IMR-90 (cell line): ENCODE results near the gene MAEL. TPM values are rescaled to one million over a fixed set of nuclear protein-coding genes. Genes with fewer than 3 reads are reported as not detected.
A peak's percentile ranks its signal among the peaks of the same experiment; 100 is the strongest.

Experiments used
- ATAC-seq: fragments of 200-7000 bp; cut with Tn5 transposase; 2 replicates; pipeline ENCODE4 v1.9.1; 2020; ENCODE audit warnings: low read depth, mild to moderate bottlenecking, moderate library complexity
- BruUV-seq: library from RNA; stranded (reverse); fragments of 400-500 nt; replicated peaks from 2 replicates; lab custom pipeline; 2021; lab: Mats Ljungman, UMichigan
- CTCF ChIA-PET: fragments of 300-600 bp; formaldehyde crosslinking; extraction: SDS; loops from one replicate; lab custom pipeline; 2021; ENCODE audit warnings: antibody characterized with exemption; lab: Yijun Ruan, JAX
- POLR2A ChIA-PET: fragments of 300-600 bp; sonication (Branson Sonifier 250); formaldehyde crosslinking; loops from one replicate; lab custom pipeline; 2022; ENCODE audit warnings: antibody characterized with exemption; ENCODE audit not compliant: unreplicated experiment; lab: Charles Lee
- DNase-seq: peaks from one replicate; pipeline ENCODE4 v3.0.0; 2013
- H2AFZ ChIP-seq: replicated peaks from 2 replicates; pipeline ENCODE3; 2013; ENCODE audit warnings: low read length, mild to moderate bottlenecking; ENCODE audit not compliant: poor library complexity
- H2AK5ac ChIP-seq: 2 replicates; pipeline ENCODE4 v1.6.1; 2013; ENCODE audit warnings: low read depth, low read length, inconsistent platforms
- H2AK9ac ChIP-seq: replicated peaks from 2 replicates; pipeline ENCODE3; 2013; ENCODE audit warnings: mild to moderate bottlenecking, low read depth, low read length, moderate library complexity; ENCODE audit not compliant: poor library complexity
- H2BK120ac ChIP-seq: 2 replicates; pipeline ENCODE4 v1.6.1; 2013; ENCODE audit warnings: low read depth, low read length, inconsistent platforms
- H2BK15ac ChIP-seq: 3 replicates; pipeline ENCODE4 v1.6.1; 2013; ENCODE audit warnings: low read depth, low read length, inconsistent platforms
- H2BK20ac ChIP-seq: 2 replicates; pipeline ENCODE4 v1.6.1; 2013; ENCODE audit warnings: low read depth, mild to moderate bottlenecking, inconsistent platforms, low read length, moderate library complexity
- H2BK5ac ChIP-seq: 2 replicates; pipeline ENCODE4 v1.6.1; 2013; ENCODE audit warnings: mild to moderate bottlenecking, low read depth, low read length, inconsistent platforms; ENCODE audit not compliant: poor library complexity, severe bottlenecking
- H3K14ac ChIP-seq: replicated peaks from 2 replicates; pipeline ENCODE4 v1.6.1; 2013; ENCODE audit warnings: low read depth, low read length, inconsistent platforms
- H3K18ac ChIP-seq: 2 replicates; pipeline ENCODE4 v1.6.1; 2013; ENCODE audit warnings: low read depth, low read length, control low read depth
- H3K23ac ChIP-seq: 2 replicates; pipeline ENCODE4 v1.6.1; 2013; ENCODE audit warnings: low read depth, low read length, inconsistent platforms
- H3K27ac ChIP-seq: 2 replicates; pipeline ENCODE4 v1.5.1; 2013; ENCODE audit warnings: mild to moderate bottlenecking, control low read depth, low read length; ENCODE audit not compliant: insufficient read depth
- H3K27me3 ChIP-seq: 2 replicates; pipeline ENCODE4 v1.6.1; 2013; ENCODE audit warnings: low read length; ENCODE audit not compliant: control insufficient read depth, insufficient read depth
- H3K36me3 ChIP-seq: 2 replicates; pipeline ENCODE4 v1.6.1; 2013; ENCODE audit warnings: low read length, mixed read lengths; ENCODE audit not compliant: control insufficient read depth, insufficient read depth
- H3K4ac ChIP-seq: 2 replicates; pipeline ENCODE4 v1.6.1; 2013; ENCODE audit warnings: low read depth, low read length, inconsistent platforms
- H3K4me1 ChIP-seq: 2 replicates; pipeline ENCODE4 v1.6.1; 2013; ENCODE audit warnings: low read length, mixed read lengths; ENCODE audit not compliant: control insufficient read depth, insufficient read depth
- H3K4me2 ChIP-seq: 2 replicates; pipeline ENCODE4 v1.6.1; 2013; ENCODE audit warnings: low read depth, mild to moderate bottlenecking, control low read depth, low read length, moderate library complexity
- H3K4me3 ChIP-seq: 2 replicates; pipeline ENCODE4 v1.5.1; 2013; ENCODE audit warnings: low read depth, mild to moderate bottlenecking, control low read depth, low read length, moderate library complexity; ENCODE audit not compliant: insufficient read depth
- H3K56ac ChIP-seq: 2 replicates; pipeline ENCODE4 v1.6.1; 2013; ENCODE audit warnings: low read length, inconsistent platforms; ENCODE audit not compliant: insufficient read depth; ENCODE audit errors: extremely low read depth
- H3K79me1 ChIP-seq, 2 experiments: 2 replicates each; pipeline ENCODE4 v1.6.1; 2013; ENCODE audit warnings: low read length in 2 of 2, inconsistent platforms in 1 of 2, low read depth in 1 of 2
- H3K9ac ChIP-seq: 2 replicates; pipeline ENCODE4 v1.6.1; 2013; ENCODE audit warnings: low read depth, low read length, control low read depth
- H3K9me1 ChIP-seq: 2 replicates; pipeline ENCODE4 v1.6.1; 2013; ENCODE audit warnings: low read length, inconsistent platforms; ENCODE audit not compliant: insufficient read depth
- H3K9me3 ChIP-seq: 2 replicates; pipeline ENCODE4 v1.6.1; 2013; ENCODE audit warnings: low read length; ENCODE audit not compliant: control insufficient read depth, insufficient read depth
- H4K20me1 ChIP-seq: 2 replicates; pipeline ENCODE4 v1.6.1; 2013; ENCODE audit warnings: low read length, inconsistent platforms; ENCODE audit not compliant: insufficient read depth
- H4K5ac ChIP-seq: 2 replicates; pipeline ENCODE4 v1.6.1; 2013; ENCODE audit warnings: mild to moderate bottlenecking, low read depth, low read length, control low read depth
- H4K8ac ChIP-seq, 2 experiments: 2 replicates each; pipeline ENCODE4 v1.6.1; 2013; ENCODE audit warnings: low read depth in 2 of 2, low read length in 2 of 2, control low read depth in 1 of 2, inconsistent platforms in 1 of 2
- H4K91ac ChIP-seq: 2 replicates; pipeline ENCODE4 v1.6.1; 2013; ENCODE audit warnings: low read depth, low read length, inconsistent platforms; ENCODE audit not compliant: insufficient read depth
- BHLHE40 ChIP-seq: fragments of 150-350 bp; IDR thresholded peaks from 2 replicates; pipeline ENCODE4 v1.6.1; 2016; ENCODE audit warnings: mild to moderate bottlenecking, low read depth, low read length
- CHD1 ChIP-seq: IDR thresholded peaks from 2 replicates; pipeline ENCODE4 v1.6.1; 2012; ENCODE audit warnings: low read depth, low read length, improper control_type of control experiment
- FOS ChIP-seq: fragments of 150-350 bp; IDR thresholded peaks from 2 replicates; pipeline ENCODE4 v1.6.1; 2016; ENCODE audit warnings: low read depth, low read length
- SMC3 ChIP-seq: fragments of 150-350 bp; IDR thresholded peaks from 2 replicates; pipeline ENCODE4 v1.6.1; 2016; ENCODE audit warnings: low read depth, mild to moderate bottlenecking, antibody characterized with exemption, low read length, moderate library complexity
- WGBS, 2 experiments: methylation state at CpG; one replicate each; pipeline versions ENCODE4 v1.1.5 to v1.1.7; 2013; ENCODE audit warnings: missing lambda C conversion rate in 2 of 2; ENCODE audit not compliant: insufficient read length in 1 of 2; ENCODE audit errors: extremely low coverage in 2 of 2; 5-methylcytosine and 5-hydroxymethylcytosine counted together
- dilution Hi-C: fragments of 300-500 bp; cut with HindIII; formaldehyde crosslinking; loops from one replicate; pipeline ENCODE4 v1.14.3; 2018; ENCODE audit warnings: low sequenced_read_pairs; ENCODE audit not compliant: unreplicated experiment
- in situ Hi-C: fragments of 300-500 bp; cut with MboI; formaldehyde crosslinking; loops from 3 replicates; pipeline ENCODE4 v1.14.3; 2019; ENCODE audit warnings: low sequenced_read_pairs, inconsistent platforms, mixed read lengths
- intact Hi-C: fragments of 100-400 bp; cut with micrococcal nuclease; formaldehyde crosslinking; loops from 2 replicates; pipeline ENCODE4 v1.10.0; 2022
- polyA plus RNA-seq, 3 experiments: library from polyadenylated mRNA; depleted of rRNA; stranded (reverse); fragments of >200 nt; gene quantifications; 2 replicates each; pipeline ENCODE4 v1.2.3, GENCODE V29; 2012; ENCODE audit warnings: low replicate concordance in 1 of 3
- total RNA-seq: library from RNA; depleted of rRNA; stranded (reverse); fragments of >200 nt; gene quantifications from 2 replicates; pipeline ENCODE4 v1.2.3, GENCODE V29; 2012

MAEL gene
- total and polyA plus RNA-seq, 2 of the 4 experiments (the other 2 are of a cell fraction) = not detected

GRCh38 chr1:167043752-167044488, 54.8 kb downstream of the MAEL start:
- H2AK9ac ChIP-seq = no peak overlapping the region
- H3K14ac ChIP-seq = no peak overlapping the region
- no peak overlapping the region for H2BK5ac ChIP-seq
- H3K4me2 ChIP-seq = peak overlapping the region; percentile 36; the same call in 1 of the 2 replicates
- H3K9me3 ChIP-seq = no peaks in the 10 kb centered on the region
- DNase-seq = peak; percentile 4
- in situ Hi-C loops = no loop called here
- no peak overlapping the region for H2BK20ac ChIP-seq
- ChIA-PET POLR2A (interaction anchor here (0.7 kb wide), 1 partner anchor 1067 kb away, joined by 5 read pairs; no protein-coding TSS in a partner anchor), CTCF (interaction anchor here (1.4 kb wide), 1 partner anchor 16 kb away, joined by 3 read pairs; no protein-coding TSS in a partner anchor)
- H3K18ac ChIP-seq = no peak overlapping the region
- H3K36me3 ChIP-seq = no peaks in the 10 kb centered on the region
- H3K27me3 ChIP-seq = peaks cover 2% of the 10 kb centered on the region; the same call in 1 of the 2 replicates
- H3K4me3 ChIP-seq = no peak overlapping the region
- no peak overlapping the region for H2BK15ac ChIP-seq
- H4K20me1 ChIP-seq = no peaks in the 10 kb centered on the region
- no peak overlapping the region for H3K23ac ChIP-seq
- BruUV-seq = no TSS peak
- no peaks in the 10 kb centered on the region for H3K79me1 ChIP-seq
- no peak overlapping the region for H4K8ac ChIP-seq
- H4K5ac ChIP-seq = no peak overlapping the region
- no peak overlapping the region for H3K27ac ChIP-seq
- no peak overlapping the region for H3K4ac ChIP-seq
- WGBS, 2 experiments = 60% methylated on average over 5 of the region's 21 CpGs; no CpG with 5 or more reads in 1 of the 2 experiments
- dilution Hi-C loops = no loop called here
- H2BK120ac ChIP-seq = no peak overlapping the region
- no peak overlapping the region for H4K91ac ChIP-seq
- TF ChIP-seq CHD1 (no peak), SMC3 (no peak), FOS (no peak), BHLHE40 (no peak)
- H3K9me1 ChIP-seq = no peaks in the 10 kb centered on the region
- no peak overlapping the region for H2AK5ac ChIP-seq
- no peak overlapping the region for H3K9ac ChIP-seq
- H3K56ac ChIP-seq = no peak overlapping the region
- no peak; the same call in 1 of the 2 replicates for ATAC-seq
- H3K4me1 ChIP-seq = no peaks in the 10 kb centered on the region
- intact Hi-C loops = no loop called here
- H2AFZ ChIP-seq = no peak overlapping the region
